ENCODE results near the gene UTP18. TPM values are rescaled to one million over a fixed set of nuclear protein-coding genes. Genes with fewer than 3 reads are reported as not detected.
"Not testable (repeated sequence)": the region's sequence is repeated elsewhere in the genome, so short reads cannot be mapped to it uniquely, and the experiment has no call there.

The UTP18 gene
- total RNA-seq, 1 experiment from 2014 or later: 87.5 TPM

- DNase-seq (ENCODE audit: low spot score): no peak
These were observed 1.4 kb upstream of the UTP18 start for GRCh38 chr17:51258756-51259563.

GRCh38 chr17:51259564-51260236 lies 646 bp upstream of the UTP18 start, which contains the start of gene MBTD1:
MBTD1 (minus strand) TSS chr17:51260049; CDS start chr17:51225161, 34,888 bp downstream.
- peak; percentile 97 for DNase-seq (ENCODE audit: low spot score)

- DNase-seq (ENCODE audit: low spot score): no peak
These were observed 948 bp downstream of the UTP18 start for GRCh38 chr17:51261024-51261963.

- no peak for DNase-seq (ENCODE audit: low spot score)
These were observed 2.7 kb downstream of the UTP18 start for GRCh38 chr17:51263006-51263405.

GRCh38 chr17:51264466-51264865 lies 4.1 kb downstream of the UTP18 start:
- not testable (repeated sequence) for DNase-seq (ENCODE audit: low spot score)

- no peak for DNase-seq (ENCODE audit: low spot score)
These were observed 9.6 kb downstream of the UTP18 start for GRCh38 chr17:51269991-51270390.

GRCh38 chr17:51270636-51271035 lies 10.3 kb downstream of the UTP18 start:
- no peak for DNase-seq (ENCODE audit: low spot score)

- no peak for DNase-seq (ENCODE audit: low spot score)
These were observed 12.5 kb downstream of the UTP18 start for GRCh38 chr17:51272812-51273211.

- no peak for DNase-seq (ENCODE audit: low spot score)
These were observed 15.0 kb downstream of the UTP18 start for GRCh38 chr17:51275381-51275780.

- no peak for DNase-seq (ENCODE audit: low spot score)
These were observed 18.8 kb downstream of the UTP18 start for GRCh38 chr17:51279183-51279582.

- DNase-seq (ENCODE audit: low spot score): no peak
These were observed 27.1 kb downstream of the UTP18 start for GRCh38 chr17:51287412-51287811.

GRCh38 chr17:51289696-51290111 lies 29.4 kb downstream of the UTP18 start:
- DNase-seq (ENCODE audit: low spot score): no peak

GRCh38 chr17:51294338-51294737 lies 34.0 kb downstream of the UTP18 start:
- DNase-seq (ENCODE audit: low spot score): not testable (repeated sequence)

GRCh38 chr17:51298508-51299371 lies 38.4 kb downstream of the UTP18 start:
- DNase-seq (ENCODE audit: low spot score): peak; percentile 60

- no peak for DNase-seq (ENCODE audit: low spot score)
These were observed 39.5 kb downstream of the UTP18 start for GRCh38 chr17:51299859-51300258.

GRCh38 chr17:51305182-51305581 lies 44.8 kb downstream of the UTP18 start:
- DNase-seq (ENCODE audit: low spot score): no peak

GRCh38 chr17:51312003-51312402 lies 51.7 kb downstream of the UTP18 start:
- DNase-seq (ENCODE audit: low spot score): not testable (repeated sequence)

GRCh38 chr17:51319186-51319585 lies 58.8 kb downstream of the UTP18 start:
- DNase-seq (ENCODE audit: low spot score): no peak

GRCh38 chr17:51322390-51323029 lies 62.2 kb downstream of the UTP18 start:
- peak; percentile 34 for DNase-seq (ENCODE audit: low spot score)

- DNase-seq (ENCODE audit: low spot score): no peak
These were observed 65.1 kb downstream of the UTP18 start for GRCh38 chr17:51325471-51325870.

Measured in H4 (cell line).